ENCODE data around the gene BCAS3.

- no peak for TF ChIP-seq CTCF (IDR thresholded peaks at IDR 0.05)
- no peak for TF ChIP-seq ZFX (IDR thresholded peaks at IDR 0.05; ENCODE audit: borderline replicate concordance)
Measured at GRCh38 chr17:61057257-61057656, 379.6 kb downstream of the BCAS3 start.
